ENCODE measurements around the gene CGB8.
"Not testable (repeated sequence)": the region's sequence is repeated elsewhere in the genome, so short reads cannot be mapped to it uniquely, and the experiment has no call there.

The CGB8 gene

DNA sequence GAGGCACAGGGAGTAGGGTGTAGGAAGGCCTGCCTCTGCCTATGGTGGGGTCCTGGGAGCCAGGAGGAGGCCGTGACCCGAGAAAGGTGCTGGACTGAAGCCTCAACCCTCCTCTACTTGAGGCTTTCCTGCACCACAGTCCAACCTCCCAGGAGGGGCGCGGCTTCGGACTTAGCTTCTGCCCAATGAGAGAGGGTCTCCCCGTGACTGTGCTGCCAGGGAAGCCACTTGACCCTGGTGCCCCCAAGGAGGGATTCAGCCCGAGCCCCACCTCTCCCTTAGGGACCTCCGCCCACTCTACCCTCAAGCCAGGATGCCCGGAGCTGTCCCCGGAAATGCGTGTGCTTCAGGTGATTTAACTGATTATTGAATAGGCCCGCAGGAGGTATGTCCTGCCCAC lies at the start of gene CGB8:
Gene CGB8 (minus strand): TSS at position 101 of the 400 bp plus-strand sequence. CDS start 372 bp downstream, outside the sequence.
- H3K4me3 ChIP-seq (ENCODE audit: low read length); DNase-seq (ENCODE audit: low read depth): not testable (repeated sequence)

DNA sequence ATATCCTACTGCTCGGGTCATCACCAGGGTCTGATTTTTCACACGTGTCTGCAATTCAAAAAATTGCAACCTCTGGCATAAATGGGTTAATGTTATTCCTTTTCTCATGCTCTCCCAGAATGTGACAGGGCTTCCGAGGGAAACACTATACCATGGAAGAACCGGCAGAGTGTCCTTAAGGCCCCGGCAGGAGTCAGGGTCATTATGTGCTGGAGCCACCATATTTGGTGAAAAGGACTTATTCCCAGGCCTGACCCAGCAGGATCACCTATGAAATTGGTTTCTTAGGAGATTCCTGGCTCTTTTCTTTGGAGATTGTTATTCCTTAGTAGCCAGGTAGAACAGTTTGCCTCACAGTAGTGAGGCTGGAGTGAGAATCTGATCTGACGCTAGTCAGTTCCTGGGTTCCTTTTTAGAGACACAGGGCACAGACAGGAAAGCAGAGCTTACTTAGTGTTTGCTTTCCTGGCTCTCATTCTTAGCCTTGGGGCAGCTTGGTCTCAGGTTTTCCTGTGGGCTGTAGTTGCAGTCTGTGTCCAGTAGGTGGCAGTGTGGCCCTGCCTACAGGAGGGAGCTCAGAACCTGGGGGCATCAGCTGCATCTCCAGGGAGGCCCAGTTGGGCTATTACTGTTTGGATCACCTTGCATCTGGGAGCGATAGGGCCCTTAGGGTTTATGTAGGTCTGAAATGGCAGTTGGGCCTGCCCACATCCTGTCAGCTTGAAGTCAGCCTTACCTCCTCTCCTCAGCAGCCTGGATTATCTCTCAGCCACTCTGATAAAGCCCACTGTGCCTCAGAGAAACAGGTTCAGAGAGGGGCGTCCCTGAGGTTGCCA lies 48.8 kb upstream of the CGB8 start:
- peak; percentile 100 for TF ChIP-seq CTCF (conservative IDR thresholded peaks at IDR 0.05; ENCODE audit: low read length)
- DNase-seq (ENCODE audit: low read depth): peak; percentile 66

DNA sequence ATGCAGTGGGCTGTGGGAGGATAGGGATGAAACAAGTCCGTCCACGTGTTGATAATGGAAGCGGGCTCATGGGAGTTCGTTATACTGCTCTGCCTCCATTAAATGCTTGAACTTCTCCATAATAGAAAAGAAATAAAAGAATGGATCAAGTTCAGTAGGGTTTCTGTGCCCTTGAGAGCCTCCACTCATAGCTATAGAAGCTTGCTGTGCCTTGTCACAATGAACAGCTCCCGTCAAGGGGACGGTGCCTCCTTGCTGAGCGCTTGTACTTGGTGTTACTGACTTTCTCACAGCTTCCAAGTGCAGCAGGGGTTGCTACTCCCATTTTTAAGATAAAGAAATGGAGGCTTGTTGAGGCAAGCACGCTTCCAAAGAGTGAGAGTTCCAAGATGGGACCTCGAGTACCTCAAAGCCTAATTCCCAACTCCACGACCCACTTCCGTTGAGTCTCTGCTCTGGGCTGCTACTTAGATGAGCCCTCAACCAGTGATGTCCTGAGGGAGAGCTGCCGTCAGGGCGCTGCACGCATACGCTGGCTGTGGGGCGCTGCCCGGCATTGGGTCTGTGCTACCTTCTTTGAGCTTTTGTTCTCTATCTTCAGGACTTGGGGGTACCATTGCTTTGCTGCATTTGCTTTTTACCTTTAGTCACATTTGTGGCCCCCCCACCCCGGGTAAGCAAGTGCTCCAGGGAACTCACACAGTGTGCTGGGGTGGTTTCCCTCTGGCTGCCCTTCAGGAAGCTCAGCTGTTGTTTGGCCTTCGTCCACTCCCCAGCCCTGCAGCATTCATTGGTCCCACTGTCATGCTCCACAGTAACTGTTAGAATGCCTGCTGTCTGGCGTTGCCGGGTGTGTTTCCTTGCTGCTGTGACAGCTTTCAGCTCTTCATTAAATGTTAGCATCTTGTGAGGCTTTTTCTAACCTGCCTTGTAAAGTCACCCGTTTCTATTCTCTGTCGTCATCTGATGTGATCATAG lies 45.9 kb upstream of the CGB8 start:
- no peak for TF ChIP-seq CTCF (conservative IDR thresholded peaks at IDR 0.05; ENCODE audit: low read length)
- DNase-seq (ENCODE audit: low read depth): peak; percentile 22

More for the DNA sequence above, 48.8 kb upstream of the CGB8 start:
- H3K4me3 ChIP-seq (ENCODE audit: low read length): no peak overlapping the region

DNA sequence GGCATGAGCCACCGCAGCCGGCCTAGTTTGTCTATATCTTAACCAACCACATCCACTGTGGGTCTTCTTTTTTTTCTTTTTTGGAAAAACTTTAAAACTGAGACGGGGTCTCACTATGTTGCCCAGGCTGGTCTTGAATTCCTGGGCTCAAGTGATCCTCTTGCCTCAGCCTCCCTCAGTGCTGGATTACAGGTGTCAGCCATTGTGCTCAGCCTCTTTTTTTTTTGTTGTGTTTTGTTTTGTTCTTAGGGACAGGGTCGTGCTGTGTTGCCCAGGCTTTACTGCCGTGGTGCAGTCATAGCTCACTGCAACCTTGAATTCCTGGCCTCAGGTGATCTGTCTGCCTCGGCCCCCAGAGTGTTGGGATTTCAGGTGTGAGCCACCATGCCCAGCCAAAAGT lies 43.8 kb upstream of the CGB8 start:
- TF ChIP-seq CTCF (conservative IDR thresholded peaks at IDR 0.05; ENCODE audit: low read length): no peak
- no peak overlapping the region for H3K4me3 ChIP-seq (ENCODE audit: low read length)
- no peak for DNase-seq (ENCODE audit: low read depth)

More for the DNA sequence above, 45.9 kb upstream of the CGB8 start:
- no peak overlapping the region for H3K4me3 ChIP-seq (ENCODE audit: low read length)

DNA sequence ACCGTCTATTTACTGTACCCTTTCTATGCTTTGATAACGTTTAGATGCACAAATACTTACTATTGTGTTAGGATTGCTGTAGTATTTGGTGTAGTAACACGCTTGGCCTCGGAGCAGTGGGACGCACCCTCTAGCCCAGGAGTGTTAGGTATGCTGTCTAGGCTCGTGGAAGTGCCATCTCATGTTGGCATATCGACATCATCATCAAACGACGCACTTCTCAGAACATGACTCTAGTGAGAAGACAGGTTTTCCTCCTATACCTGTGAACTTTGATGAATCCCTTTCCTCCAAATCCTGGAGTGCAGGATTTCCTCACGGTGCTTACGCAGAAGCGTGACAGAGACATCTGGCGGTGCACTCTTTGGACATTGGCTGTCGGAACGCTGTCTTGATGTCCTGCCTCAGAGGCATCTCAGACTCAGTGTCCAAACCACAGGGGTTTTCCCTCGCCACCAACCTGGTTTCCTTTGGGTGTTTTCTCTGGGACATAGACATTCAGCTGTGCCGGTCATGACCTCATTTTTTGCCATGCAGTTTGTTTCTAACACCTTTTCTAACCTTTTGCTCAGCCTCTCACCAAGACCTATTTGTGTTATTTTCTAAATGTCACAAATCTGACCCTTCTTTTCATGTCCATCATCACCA lies 42.6 kb upstream of the CGB8 start:
- no peak for DNase-seq (ENCODE audit: low read depth)
- TF ChIP-seq CTCF (conservative IDR thresholded peaks at IDR 0.05; ENCODE audit: low read length): no peak
- H3K4me3 ChIP-seq (ENCODE audit: low read length): no peak overlapping the region

- H3K4me3 ChIP-seq (ENCODE audit: low read length): peak overlapping the region; percentile 93
- no peak for DNase-seq (ENCODE audit: low read depth)
- no peak for TF ChIP-seq CTCF (conservative IDR thresholded peaks at IDR 0.05; ENCODE audit: low read length)
These were observed 37.4 kb upstream of the CGB8 start for GRCh38 chr19:49086296-49086695.

GRCh38 chr19:49085868-49086232 lies 36.9 kb upstream of the CGB8 start:
- peak overlapping the region; percentile 93 for H3K4me3 ChIP-seq (ENCODE audit: low read length)
- no peak for TF ChIP-seq CTCF (conservative IDR thresholded peaks at IDR 0.05; ENCODE audit: low read length)
- no peak for DNase-seq (ENCODE audit: low read depth)

Measured in AG10803 (cell line).